ENCODE data around the gene PAX3.

Gene PAX3

GRCh38 chr2:222264791-222265320, 33.9 kb downstream of the PAX3 start:
- DNase-seq = no peak

GRCh38 chr2:222261504-222261903, 37.3 kb downstream of the PAX3 start:
- no peak for DNase-seq

GRCh38 chr2:222257645-222258044, 41.2 kb downstream of the PAX3 start:
- no peak for DNase-seq

GRCh38 chr2:222256250-222256649, 42.5 kb downstream of the PAX3 start:
- no peak for DNase-seq

- no peak for DNase-seq
Measured at GRCh38 chr2:222255090-222255489, 43.7 kb downstream of the PAX3 start.

- DNase-seq = no peak
Measured at GRCh38 chr2:222250313-222250712, 48.5 kb downstream of the PAX3 start.

GRCh38 chr2:222249444-222249843, 49.4 kb downstream of the PAX3 start:
- DNase-seq = no peak

GRCh38 chr2:222248818-222249217, 50.0 kb downstream of the PAX3 start:
- DNase-seq = no peak

- DNase-seq = no peak
Measured at GRCh38 chr2:222248256-222248655, 50.5 kb downstream of the PAX3 start.

- no peak for DNase-seq
Measured at GRCh38 chr2:222242532-222242931, 56.3 kb downstream of the PAX3 start.

GRCh38 chr2:222241128-222241870, 57.5 kb downstream of the PAX3 start:
- DNase-seq = no peak

- no peak for DNase-seq
Measured at GRCh38 chr2:222240676-222241049, 58.1 kb downstream of the PAX3 start.

GRCh38 chr2:222239945-222240675, 58.7 kb downstream of the PAX3 start:
- DNase-seq = no peak

GRCh38 chr2:222239091-222239490, 59.7 kb downstream of the PAX3 start:
- no peak for DNase-seq

GRCh38 chr2:222238072-222238471, 60.7 kb downstream of the PAX3 start:
- no peak for DNase-seq

- DNase-seq = no peak
Measured at GRCh38 chr2:222232839-222233238, 66.0 kb downstream of the PAX3 start.

GRCh38 chr2:222232372-222232771, 66.4 kb downstream of the PAX3 start:
- no peak for DNase-seq

- DNase-seq = no peak
Measured at GRCh38 chr2:222228054-222228453, 70.7 kb downstream of the PAX3 start.

GRCh38 chr2:222218786-222219185, 80.0 kb downstream of the PAX3 start:
- DNase-seq = no peak

GRCh38 chr2:222217712-222218111, 81.1 kb downstream of the PAX3 start:
- no peak for DNase-seq

- DNase-seq = no peak
Measured at GRCh38 chr2:222214885-222215284, 83.9 kb downstream of the PAX3 start.

- no peak for DNase-seq
Measured at GRCh38 chr2:222213049-222213448, 85.7 kb downstream of the PAX3 start.

- DNase-seq = no peak
Measured at GRCh38 chr2:222212571-222212970, 86.2 kb downstream of the PAX3 start.

- no peak for DNase-seq
Measured at GRCh38 chr2:222208010-222208690, 90.6 kb downstream of the PAX3 start.
